HepG2 (cell line): ENCODE data around the gene TARS3. TPM values are rescaled to one million over a fixed set of nuclear protein-coding genes. Genes with fewer than 3 reads are reported as not detected.

Source experiments
- ATAC-seq: fragments of 200-7000 bp; cut with Tn5 transposase; 3 replicates; pipeline ENCODE4 v1.9.1; 2020; ENCODE audit warnings: mild to moderate bottlenecking, moderate library complexity
- BruUV-seq: library from RNA; stranded (reverse); fragments of 400-500 nt; replicated peaks from 2 replicates; lab custom pipeline; 2021; lab: Mats Ljungman, UMichigan
- CTCF ChIA-PET: fragments of 300-600 bp; formaldehyde crosslinking; extraction: SDS; loops from one replicate; lab custom pipeline; 2021; ENCODE audit warnings: low total read pairs, inconsistent platforms, low intra/inter-chr PET ratio; lab: Yijun Ruan, JAX
- POLR2A ChIA-PET: fragments of 350-600 bp; sonication (Branson Sonifier 250); formaldehyde crosslinking; loops from one replicate; lab custom pipeline; 2020; ENCODE audit warnings: antibody characterized with exemption, inconsistent platforms; lab: Yijun Ruan, JAX
- DNase-seq: peaks from one replicate; pipeline ENCODE4 v3.0.0-alpha.2; 2015; ENCODE audit warnings: low spot score
- FAIRE-seq: peaks from 3 replicates; lab custom pipeline; 2011; peaks lifted over from hg19 to GRCh38; lab: Jason Lieb, UNC
- H2AFZ ChIP-seq: one replicate; pipeline ENCODE4 v1.6.1; 2011; ENCODE audit warnings: low read length, inconsistent platforms
- H3K27ac ChIP-seq: fragments of 300-600 bp; 3 replicates; pipeline ENCODE4 v1.8.0; 2011; ENCODE audit warnings: mixed run types, mild to moderate bottlenecking, mixed read lengths, low read length, inconsistent platforms; ENCODE audit not compliant: insufficient read depth; ENCODE audit errors: extremely low read length
- H3K27me3 ChIP-seq, 2 experiments: fragments of 200-600 bp in 1 of 2; 2 replicates in 1 of 2; 3 replicates in 1 of 2; pipeline versions ENCODE4 v1.6.0 to v1.8.0; 2011; ENCODE audit warnings: low read length in 2 of 2, mild to moderate bottlenecking in 2 of 2, moderate library complexity in 2 of 2, inconsistent platforms in 1 of 2; ENCODE audit not compliant: insufficient read depth in 2 of 2, control insufficient read depth in 1 of 2
- H3K36me3 ChIP-seq, 2 experiments: fragments of 200-600 bp in 1 of 2; replicated peaks in 1 of 2; 2 replicates in 1 of 2; 3 replicates in 1 of 2; pipeline versions ENCODE4 v1.5.1 to v1.8.0; 2011; ENCODE audit warnings: low read length in 2 of 2, inconsistent platforms in 1 of 2; ENCODE audit not compliant: insufficient read depth in 2 of 2, control insufficient read depth in 1 of 2
- H3K4me1 ChIP-seq: 2 replicates; pipeline ENCODE4 v1.5.1; 2012; ENCODE audit warnings: low read length, inconsistent platforms; ENCODE audit not compliant: insufficient read depth
- H3K4me2 ChIP-seq: 2 replicates; pipeline ENCODE4 v1.6.0; 2011; ENCODE audit warnings: low read depth, low read length, inconsistent platforms
- H3K4me3 ChIP-seq, 3 experiments: fragments of 200-600 bp in 1 of 3; sonication (generic), shearing (Covaris generic) in 1 of 3; replicated peaks in 1 of 3; 2 replicates each; pipeline ENCODE4 v1.5.1; 2011 to 2016; ENCODE audit warnings: low read length in 3 of 3, inconsistent platforms in 2 of 3, low read depth in 2 of 3, mild to moderate bottlenecking in 2 of 3, control low read depth in 1 of 3, mixed read lengths in 1 of 3; ENCODE audit not compliant: insufficient read depth in 1 of 3
- H3K79me2 ChIP-seq: one replicate; pipeline ENCODE4 v1.6.1; 2011; ENCODE audit warnings: low read length, inconsistent platforms; ENCODE audit not compliant: insufficient read depth
- H3K9ac ChIP-seq: 2 replicates; pipeline ENCODE4 v1.6.0; 2011; ENCODE audit warnings: mild to moderate bottlenecking, low read depth, low read length, inconsistent platforms; ENCODE audit not compliant: insufficient read depth
- H3K9me3 ChIP-seq: 2 replicates; pipeline ENCODE4 v1.5.1; 2012; ENCODE audit warnings: mild to moderate bottlenecking, low read length
- H4K20me1 ChIP-seq: 2 replicates; pipeline ENCODE4 v1.6.0; 2011; ENCODE audit warnings: inconsistent platforms, mild to moderate bottlenecking, low read length, moderate library complexity; ENCODE audit not compliant: insufficient read depth
- DNMT3B ChIP-seq: conservative IDR thresholded peaks from 2 replicates; pipeline ENCODE4 v1.6.1; 2016; ENCODE audit warnings: missing biosample characterization, control low read depth
- FOXA3 ChIP-seq: IDR thresholded peaks from 2 replicates; pipeline ENCODE4 v1.6.1; 2016; ENCODE audit warnings: missing genetic modification reagents, missing compliant biosample characterization
- HMG20A ChIP-seq: IDR thresholded peaks from 2 replicates; pipeline ENCODE4 v1.6.1; 2016; ENCODE audit warnings: borderline replicate concordance
- KLF12 ChIP-seq: sonication (generic); formaldehyde crosslinking; IDR thresholded peaks from 2 replicates; pipeline ENCODE4 v1.4.0; 2020; ENCODE audit warnings: missing genetic modification reagents, borderline replicate concordance
- MAFG ChIP-seq: sonication (generic); formaldehyde crosslinking; IDR thresholded peaks from 2 replicates; pipeline ENCODE4 v1.5.1; 2020; ENCODE audit warnings: mild to moderate bottlenecking, missing genetic modification reagents
- MED1 ChIP-seq: sonication (generic); formaldehyde crosslinking; IDR thresholded peaks from 2 replicates; pipeline ENCODE4 v1.4.0; 2020; ENCODE audit warnings: missing genetic modification reagents
- NKX3-1 ChIP-seq: sonication (generic); formaldehyde crosslinking; IDR thresholded peaks from 2 replicates; pipeline ENCODE4 v1.5.0; 2020; ENCODE audit warnings: missing genetic modification reagents
- NPAS2 ChIP-seq: sonication (generic); formaldehyde crosslinking; IDR thresholded peaks from 2 replicates; pipeline ENCODE4 v1.8.0; 2022; ENCODE audit warnings: mild to moderate bottlenecking, missing genetic modification reagents, borderline replicate concordance
- RFXANK ChIP-seq: IDR thresholded peaks from 2 replicates; pipeline ENCODE4 v1.6.1; 2016
- RNF2 ChIP-seq: fragments of 450-650 bp; conservative IDR thresholded peaks from 2 replicates; pipeline ENCODE4 v1.6.1; 2016; ENCODE audit warnings: low read depth
- U2AF2 ChIP-seq: fragments of 200-400 bp; formaldehyde crosslinking; IDR thresholded peaks from 2 replicates; pipeline ENCODE4 v1.6.1; 2017; ENCODE audit warnings: low read depth, mild to moderate bottlenecking, low read length
- ZBTB43 ChIP-seq: sonication (generic); formaldehyde crosslinking; conservative IDR thresholded peaks from 2 replicates; pipeline ENCODE4 v1.4.0; 2020; ENCODE audit warnings: missing genetic modification reagents
- ZNF263 ChIP-seq: sonication (generic); formaldehyde crosslinking; IDR thresholded peaks from 2 replicates; pipeline ENCODE4 v1.4.0; 2020; ENCODE audit warnings: missing genetic modification reagents
- ZSCAN5A ChIP-seq: sonication (generic); formaldehyde crosslinking; IDR thresholded peaks from 2 replicates; pipeline ENCODE4 v1.8.0; 2022; ENCODE audit warnings: mild to moderate bottlenecking, missing genetic modification reagents, borderline replicate concordance
- WGBS: methylation state at CpG from one replicate; pipeline ENCODE4 v1.1.6; 2017; ENCODE audit warnings: low lambda C conversion rate; 5-methylcytosine and 5-hydroxymethylcytosine counted together
- in situ Hi-C: cut with HindIII; loops from 2 replicates; pipeline ENCODE4 v1.10.0; 2017; ENCODE audit warnings: low pct_unique_long_range_greater_than_20kb; ENCODE audit not compliant: extremely low pct_ligation_motif_present
- intact Hi-C: fragments of 100-400 bp; cut with micrococcal nuclease; formaldehyde crosslinking; loops from one replicate; pipeline ENCODE4 v1.10.0; 2022; ENCODE audit not compliant: unreplicated experiment
- polyA plus RNA-seq, 8 experiments: library from polyadenylated mRNA; depleted of rRNA in 3 of 8; stranded (reverse) in 7 of 8; unstranded in 1 of 8; fragments of >200 nt; fragmentation: Illumina TruSeq in 4 of 8; extraction: Trizol in 4 of 8; gene quantifications; 2 replicates each; pipeline versions ENCODE4 v1.2.1 to v1.2.3, GENCODE V29; 2011 to 2016; ENCODE audit warnings: low read depth in 4 of 8, missing spikeins in 1 of 8, mixed read lengths in 1 of 8; ENCODE audit not compliant: insufficient read depth in 1 of 8
- total RNA-seq, 5 experiments: library from RNA; depleted of rRNA; stranded (reverse); fragments of >200 nt; fragmentation: Illumina TruSeq; extraction: Trizol; gene quantifications; 2 replicates each; pipeline ENCODE4 v1.2.3, GENCODE V29; 2016; ENCODE audit warnings: low read depth in 1 of 5
- TF ChIP-seq, protein P1 (sequence below): sonication (generic); formaldehyde crosslinking; IDR thresholded peaks from 2 replicates; pipeline ENCODE4 v1.4.0; 2020; ENCODE audit warnings: missing genetic modification reagents
- TF ChIP-seq, protein P2 (sequence below): sonication (generic); formaldehyde crosslinking; IDR thresholded peaks from 2 replicates; pipeline ENCODE4 v1.4.0; 2020; ENCODE audit warnings: mild to moderate bottlenecking, low read depth, missing genetic modification reagents
- TF ChIP-seq, protein P3 (sequence below): sonication (generic); formaldehyde crosslinking; conservative IDR thresholded peaks from 2 replicates; pipeline ENCODE4 v1.5.0; 2020; ENCODE audit warnings: missing genetic modification reagents
- TF ChIP-seq, protein P4 (sequence below): sonication (generic); formaldehyde crosslinking; IDR thresholded peaks from 2 replicates; pipeline ENCODE4 v1.5.1; 2020; ENCODE audit warnings: missing genetic modification reagents, mild to moderate bottlenecking, borderline replicate concordance

The TARS3 gene
- total and polyA plus RNA-seq, 2 of the 13 experiments (the other 11 are each of a cell fraction or from before 2014, with no cell fraction given) = 4.1 to 11.7 TPM

DNA sequence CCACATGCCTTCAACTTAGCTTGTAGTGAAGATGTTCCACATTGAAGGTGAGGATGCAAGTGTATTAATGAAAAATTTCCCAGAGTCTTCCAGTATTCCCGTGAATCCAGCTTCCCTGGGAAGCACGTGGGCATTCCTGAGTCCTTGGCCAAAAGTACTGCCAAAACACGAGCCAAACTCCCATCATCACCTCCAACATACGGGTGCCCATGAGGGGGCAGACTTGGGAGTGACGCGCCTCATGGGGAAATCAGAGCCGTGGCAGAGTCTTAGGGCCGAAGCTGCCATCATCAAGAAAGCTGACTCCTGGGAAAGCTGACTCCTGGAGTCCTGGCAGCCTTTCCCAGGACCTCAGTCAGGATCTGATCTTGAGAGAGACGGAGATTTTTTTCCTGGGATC is 52.0 kb downstream of the TARS3 start:
- POLR2A ChIA-PET = no interaction called here
- no peak overlapping the region for H3K9ac ChIP-seq
- no peak overlapping the region for H3K4me2 ChIP-seq
- H3K27me3 ChIP-seq = no peaks in the 10 kb centered on the region
- FAIRE-seq = no peak
- CTCF ChIA-PET = no interaction called here
- H3K79me2 ChIP-seq = no peaks in the 10 kb centered on the region
- H4K20me1 ChIP-seq = no peaks in the 10 kb centered on the region
- H3K27ac ChIP-seq = no peak overlapping the region
- 94% methylated on average over 8 of the region's 9 CpGs for WGBS
- no peaks in the 10 kb centered on the region for H3K4me1 ChIP-seq
- no peaks in the 10 kb centered on the region for H3K9me3 ChIP-seq
- H3K4me3 ChIP-seq = no peak overlapping the region
- in situ Hi-C loops (no loop called here), intact Hi-C loops (no loop called here)
- DNase-seq = no peak
- H2AFZ ChIP-seq = no peak overlapping the region
- ATAC-seq = no peak
- BruUV-seq = no TSS peak
- H3K36me3 ChIP-seq = peaks cover 7 to 46% of the 10 kb centered on the region in 2 experiments
- TF ChIP-seq, protein P1, sequence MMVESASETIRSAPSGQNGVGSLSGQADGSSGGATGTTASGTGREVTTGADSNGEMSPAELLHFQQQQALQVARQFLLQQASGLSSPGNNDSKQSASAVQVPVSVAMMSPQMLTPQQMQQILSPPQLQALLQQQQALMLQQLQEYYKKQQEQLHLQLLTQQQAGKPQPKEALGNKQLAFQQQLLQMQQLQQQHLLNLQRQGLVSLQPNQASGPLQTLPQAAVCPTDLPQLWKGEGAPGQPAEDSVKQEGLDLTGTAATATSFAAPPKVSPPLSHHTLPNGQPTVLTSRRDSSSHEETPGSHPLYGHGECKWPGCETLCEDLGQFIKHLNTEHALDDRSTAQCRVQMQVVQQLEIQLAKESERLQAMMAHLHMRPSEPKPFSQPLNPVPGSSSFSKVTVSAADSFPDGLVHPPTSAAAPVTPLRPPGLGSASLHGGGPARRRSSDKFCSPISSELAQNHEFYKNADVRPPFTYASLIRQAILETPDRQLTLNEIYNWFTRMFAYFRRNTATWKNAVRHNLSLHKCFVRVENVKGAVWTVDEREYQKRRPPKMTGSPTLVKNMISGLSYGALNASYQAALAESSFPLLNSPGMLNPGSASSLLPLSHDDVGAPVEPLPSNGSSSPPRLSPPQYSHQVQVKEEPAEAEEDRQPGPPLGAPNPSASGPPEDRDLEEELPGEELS = no peak
- TF ChIP-seq RFXANK = no peak
- TF ChIP-seq, protein P2, sequence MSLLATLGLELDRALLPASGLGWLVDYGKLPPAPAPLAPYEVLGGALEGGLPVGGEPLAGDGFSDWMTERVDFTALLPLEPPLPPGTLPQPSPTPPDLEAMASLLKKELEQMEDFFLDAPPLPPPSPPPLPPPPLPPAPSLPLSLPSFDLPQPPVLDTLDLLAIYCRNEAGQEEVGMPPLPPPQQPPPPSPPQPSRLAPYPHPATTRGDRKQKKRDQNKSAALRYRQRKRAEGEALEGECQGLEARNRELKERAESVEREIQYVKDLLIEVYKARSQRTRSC (CRISPR knock-in tag) = no peak
- TF ChIP-seq U2AF2 = no peak
- no peak for TF ChIP-seq DNMT3B (CRISPR knock-in tag)
- no peak for TF ChIP-seq NKX3-1 (CRISPR knock-in tag)
- no peak for TF ChIP-seq KLF12 (CRISPR knock-in tag)
- TF ChIP-seq MAFG = no peak
- no peak for TF ChIP-seq ZNF263 (CRISPR knock-in tag)
- TF ChIP-seq, protein P3, sequence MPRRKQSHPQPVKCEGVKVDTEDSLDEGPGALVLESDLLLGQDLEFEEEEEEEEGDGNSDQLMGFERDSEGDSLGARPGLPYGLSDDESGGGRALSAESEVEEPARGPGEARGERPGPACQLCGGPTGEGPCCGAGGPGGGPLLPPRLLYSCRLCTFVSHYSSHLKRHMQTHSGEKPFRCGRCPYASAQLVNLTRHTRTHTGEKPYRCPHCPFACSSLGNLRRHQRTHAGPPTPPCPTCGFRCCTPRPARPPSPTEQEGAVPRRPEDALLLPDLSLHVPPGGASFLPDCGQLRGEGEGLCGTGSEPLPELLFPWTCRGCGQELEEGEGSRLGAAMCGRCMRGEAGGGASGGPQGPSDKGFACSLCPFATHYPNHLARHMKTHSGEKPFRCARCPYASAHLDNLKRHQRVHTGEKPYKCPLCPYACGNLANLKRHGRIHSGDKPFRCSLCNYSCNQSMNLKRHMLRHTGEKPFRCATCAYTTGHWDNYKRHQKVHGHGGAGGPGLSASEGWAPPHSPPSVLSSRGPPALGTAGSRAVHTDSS (CRISPR knock-in tag) = no peak
- TF ChIP-seq, protein P4, sequence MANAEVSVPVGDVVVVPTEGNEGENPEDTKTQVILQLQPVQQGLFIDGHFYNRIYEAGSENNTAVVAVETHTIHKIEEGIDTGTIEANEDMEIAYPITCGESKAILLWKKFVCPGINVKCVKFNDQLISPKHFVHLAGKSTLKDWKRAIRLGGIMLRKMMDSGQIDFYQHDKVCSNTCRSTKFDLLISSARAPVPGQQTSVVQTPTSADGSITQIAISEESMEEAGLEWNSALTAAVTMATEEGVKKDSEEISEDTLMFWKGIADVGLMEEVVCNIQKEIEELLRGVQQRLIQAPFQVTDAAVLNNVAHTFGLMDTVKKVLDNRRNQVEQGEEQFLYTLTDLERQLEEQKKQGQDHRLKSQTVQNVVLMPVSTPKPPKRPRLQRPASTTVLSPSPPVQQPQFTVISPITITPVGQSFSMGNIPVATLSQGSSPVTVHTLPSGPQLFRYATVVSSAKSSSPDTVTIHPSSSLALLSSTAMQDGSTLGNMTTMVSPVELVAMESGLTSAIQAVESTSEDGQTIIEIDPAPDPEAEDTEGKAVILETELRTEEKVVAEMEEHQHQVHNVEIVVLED (CRISPR knock-in tag) = no peak
- no peak for TF ChIP-seq FOXA3
- TF ChIP-seq HMG20A (CRISPR knock-in tag) = no peak
- no peak for TF ChIP-seq RNF2
- TF ChIP-seq NPAS2 (CRISPR knock-in tag) = no peak
- no peak for TF ChIP-seq ZBTB43
- TF ChIP-seq ZSCAN5A (CRISPR knock-in tag) = no peak
- no peak for TF ChIP-seq MED1 (CRISPR knock-in tag)
